Adrenal gland (tissue), 12 donors: ENCODE measurements around the gene ZNF593OS. TPM values are rescaled to one million over a fixed set of nuclear protein-coding genes. Genes with fewer than 3 reads are reported as not detected.

Experiments used
- DNase-seq, 7 donors: peaks; one replicate each; pipeline ENCODE4 v3.0.0-alpha.2; 2019 to 2020
- H3K27ac ChIP-seq, 5 donors: fragments of 200-600 bp; sonication (generic) in 4 of 5; 1 replicate in 3 of 5; 2 replicates in 2 of 5; pipeline versions ENCODE4 v1.5.1 to v1.8.0; 2016 to 2020; ENCODE audit warnings: mild to moderate bottlenecking in 1 of 5
- H3K27me3 ChIP-seq: fragments of 200-600 bp; 2 replicates; pipeline ENCODE4 v1.8.0; 2021
- H3K36me3 ChIP-seq, 2 donors: fragments of 200-600 bp; replicated peaks in 1 of 2; 1 replicate in 1 of 2; 2 replicates in 1 of 2; pipeline versions ENCODE4 v1.5.1 to v1.8.0; 2018 to 2022
- H3K4me1 ChIP-seq, 2 donors: fragments of 200-600 bp; replicated peaks in 1 of 2; 1 replicate in 1 of 2; 2 replicates in 1 of 2; pipeline versions ENCODE4 v1.5.1 to v1.8.0; 2018 to 2021
- H3K4me3 ChIP-seq, 4 donors: fragments of 200-600 bp; sonication (generic) in 3 of 4; one replicate each; pipeline ENCODE4 v1.5.1; 2016 to 2018
- H3K9me3 ChIP-seq, 3 donors: fragments of 200-600 bp; sonication (generic) in 1 of 3; replicated peaks in 1 of 3; 1 replicate in 2 of 3; 2 replicates in 1 of 3; pipeline versions ENCODE4 v1.5.1 to v1.8.0; 2016 to 2021
- CTCF ChIP-seq, 6 experiments: fragments of 450-650 bp in 4 of 6; fragments of 200-600 bp in 2 of 6; sonication (generic) in 1 of 6; IDR thresholded peaks; 1 replicate in 5 of 6; 2 replicates in 1 of 6; pipeline versions ENCODE4 v1.5.1 to v1.8.0; 2016 to 2021; ENCODE audit warnings: antibody characterized with exemption in 6 of 6, mild to moderate bottlenecking in 2 of 6, moderate library complexity in 1 of 6
- POLR2A ChIP-seq, 2 donors: fragments of 450-650 bp; IDR thresholded peaks; one replicate each; pipeline ENCODE4 v1.6.1; 2017; ENCODE audit warnings: antibody characterized with exemption in 2 of 2, mild to moderate bottlenecking in 2 of 2, moderate library complexity in 1 of 2
- WGBS, 4 donors: extraction: QIAGEN DNeasy Blood & Tissue Kit in 2 of 4; methylation state at CpG; one replicate each; pipeline versions ENCODE4 v1.1.5 to v1.1.7; 2013 to 2017; 5-methylcytosine and 5-hydroxymethylcytosine counted together
- intact Hi-C, 2 donors: fragments of 100-400 bp; cut with DNase I; formaldehyde crosslinking; loops; one replicate each; pipeline versions ENCODE4 v1.14.1 to v1.15.0; 2022 to 2023
- polyA plus RNA-seq, 3 donors: library from polyadenylated mRNA; stranded (reverse); fragments of 200-250 nt in 2 of 3; fragments of 350-450 nt in 1 of 3; fragmentation: Illumina TruSeq in 1 of 3; extraction: RNeasy Lipid Tissue Mini Kit (QIAGEN cat#74804) in 1 of 3; gene quantifications; one replicate each; pipeline ENCODE4 v1.2.3, GENCODE V29; 2013 to 2014
- total RNA-seq, 9 donors: library from RNA; depleted of rRNA in 4 of 9; stranded (reverse); fragments of >200 nt in 4 of 9; fragments of 120-200 nt in 1 of 9; fragmentation: NEBNext Ultra II Directional in 1 of 9; extraction: Animal tissue kit (Norgen Biotek cat#: 25700) in 1 of 9; gene quantifications; one replicate each; pipeline versions ENCODE4 v1.1.0 to v1.2.4, GENCODE V29; 2013 to 2023
- donor health status: healthy with polysubstance abuse.
- donor health status: Bipolar disorder and iron deficiency.
- donor health status: DM: yes; HTN: yes; CAD: no.
- donor health status: DM: no; HTN: no; CAD: no.
- donor health status: DM: no; HTN: no; CAD: no.
- donor health status: DM: yes; HTN: yes; CAD: no.

ZNF593OS gene
- total and polyA plus RNA-seq, 12 donors = 0.18 to 0.88 TPM; not detected in 10

DNA sequence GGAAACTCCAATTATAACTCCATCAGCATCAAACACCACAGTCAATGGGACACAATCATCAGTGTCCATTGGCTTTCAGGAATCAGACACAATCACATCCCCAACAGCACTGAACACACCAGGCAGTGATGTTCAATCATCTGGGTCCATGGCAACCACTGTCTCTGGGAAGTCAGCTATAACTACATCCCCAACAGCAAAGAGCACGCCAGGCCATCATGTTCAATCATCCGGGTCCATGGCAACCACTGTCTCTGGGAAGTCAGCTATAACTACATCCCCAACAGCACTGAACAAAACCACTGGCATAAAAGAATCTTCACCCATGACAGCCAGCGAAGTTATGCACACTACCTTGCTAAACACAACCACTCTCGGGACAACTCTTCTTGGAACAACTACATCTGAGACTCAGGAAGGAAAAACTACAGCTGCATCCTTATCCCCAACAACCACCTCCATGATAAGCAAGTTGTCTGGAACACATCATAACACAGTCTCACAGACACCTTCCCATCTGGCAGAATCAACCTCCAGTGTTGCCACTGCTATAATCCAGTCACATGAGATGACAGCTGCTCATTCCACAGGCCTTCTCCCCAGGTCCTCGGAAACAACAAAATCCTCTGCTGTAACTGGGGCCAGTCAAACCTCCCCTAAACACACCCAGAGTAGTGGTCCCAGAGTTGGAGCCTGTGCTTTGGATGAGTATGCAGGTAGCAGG is 38.7 kb upstream of the ZNF593OS start:
- Histone ChIP-seq H3K27me3 (no peaks in the 10 kb centered on the region), H3K36me3 (no peaks in the 10 kb centered on the region), H3K9me3 (no peaks in the 10 kb centered on the region), H3K4me1 (no peaks in the 10 kb centered on the region), H3K27ac (no peak overlapping the region), H3K4me3 (no peak overlapping the region)
- DNase-seq = no peak
- TF ChIP-seq POLR2A (IDR thresholded peaks at IDR 0.05) = no peak
- no peak for TF ChIP-seq CTCF (IDR thresholded peaks at IDR 0.05)
- intact Hi-C loops = no loop called here
- 60 to 83% (median 79%) methylated on average over 3 to 5 of the region's 5 CpGs for WGBS, 4 donors

- no peak for TF ChIP-seq POLR2A (IDR thresholded peaks at IDR 0.05)
- TF ChIP-seq CTCF (IDR thresholded peaks at IDR 0.05) = no peak
- Histone ChIP-seq H3K4me3 (no peak overlapping the region), H3K36me3 (no peaks in the 10 kb centered on the region), H3K27me3 (no peaks in the 10 kb centered on the region), H3K4me1 (no peaks in the 10 kb centered on the region), H3K27ac (no peak overlapping the region), H3K9me3 (no peaks in the 10 kb centered on the region)
- DNase-seq = no peak
- 75 to 85% (median 76%) methylated on average over 7 to 9 of the region's 9 CpGs for WGBS, 4 donors
- intact Hi-C loops = no loop called here
Observed at GRCh38 chr1:26203642-26204318, 32.1 kb upstream of the ZNF593OS start.

GRCh38 chr1:26200413-26200812 is 28.8 kb upstream of the ZNF593OS start:
- no peak for DNase-seq
- TF ChIP-seq POLR2A (IDR thresholded peaks at IDR 0.05) (no peak), CTCF (IDR thresholded peaks at IDR 0.05) (no peak)
- intact Hi-C loops = no loop called here
- Histone ChIP-seq H3K4me1 (no peaks in the 10 kb centered on the region), H3K9me3 (no peaks in the 10 kb centered on the region), H3K36me3 (no peaks in the 10 kb centered on the region), H3K4me3 (no peak overlapping the region), H3K27me3 (no peaks in the 10 kb centered on the region), H3K27ac (no peak overlapping the region)
- 90 to 96% (median 94%) methylated on average over 4 to 5 of the region's 5 CpGs for WGBS, 4 donors

GRCh38 chr1:26197813-26198212 is 26.2 kb upstream of the ZNF593OS start:
- WGBS, 4 donors = 82 to 85% (median 84%) methylated on average over 11 of the region's 11 CpGs
- DNase-seq = no peak
- Histone ChIP-seq H3K4me1 (no peaks in the 10 kb centered on the region), H3K4me3 (no peak overlapping the region), H3K27ac (no peak overlapping the region), H3K9me3 (no peaks in the 10 kb centered on the region), H3K27me3 (no peaks in the 10 kb centered on the region), H3K36me3 (no peaks in the 10 kb centered on the region)
- intact Hi-C loops = no loop called here
- TF ChIP-seq CTCF (IDR thresholded peaks at IDR 0.05) (no peak), POLR2A (IDR thresholded peaks at IDR 0.05) (no peak)
